GM18526 (cell line): Measurements from ENCODE around the gene SLC1A5.

Experiments used
- POLR2A ChIP-seq: IDR thresholded peaks from 3 replicates; pipeline ENCODE4 v1.6.1; 2011; ENCODE audit not compliant: insufficient read length; ENCODE audit errors: extremely low read depth

Gene SLC1A5

DNA sequence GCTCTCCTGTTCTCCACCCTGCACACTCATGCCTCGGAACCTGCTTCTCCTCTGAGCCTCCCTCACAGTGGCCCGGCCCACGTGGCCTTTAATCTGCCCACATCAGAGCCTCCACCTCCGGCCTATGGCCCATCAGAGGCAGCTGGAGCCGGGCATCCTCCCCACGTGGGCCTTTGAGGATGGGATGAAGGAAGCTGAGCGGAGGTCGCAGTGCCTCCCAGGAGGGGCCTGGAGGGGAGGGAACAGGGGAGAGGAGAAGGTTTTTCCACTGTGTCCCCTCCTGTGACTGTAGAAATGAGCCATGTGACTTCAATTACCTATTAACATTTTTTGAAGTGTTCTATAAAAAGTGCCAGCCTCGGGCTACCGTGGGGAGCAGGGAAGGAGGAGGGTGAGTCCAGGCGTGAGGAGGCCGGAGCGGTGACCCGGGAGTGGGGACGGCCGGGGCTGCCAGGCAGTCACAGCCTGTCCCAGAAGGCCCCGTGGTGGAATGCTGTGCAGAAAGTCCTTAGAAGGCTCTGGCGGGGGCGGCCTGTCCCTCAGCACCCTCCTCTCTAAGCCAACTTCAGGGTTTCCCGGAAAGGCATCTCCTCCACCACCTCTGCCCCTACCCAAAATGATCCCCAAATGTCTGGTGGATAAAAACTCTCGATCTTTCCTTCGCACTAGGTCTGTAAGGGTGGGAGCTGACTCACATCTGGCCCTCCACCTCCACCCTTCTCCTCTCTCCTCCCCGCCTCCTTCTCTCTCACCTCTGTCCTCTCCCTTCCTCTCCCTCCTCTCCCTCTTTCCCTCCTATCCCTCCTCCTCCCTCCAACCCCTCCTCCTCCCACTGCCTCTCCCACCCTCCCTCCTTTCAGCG is 24.8 kb upstream of the SLC1A5 start:
- TF ChIP-seq POLR2A: no peak

GRCh38 chr19:46809534-46810272 is 21.3 kb upstream of the SLC1A5 start:
- no peak for TF ChIP-seq POLR2A

- TF ChIP-seq POLR2A: no peak
These were observed 18.3 kb upstream of the SLC1A5 start for GRCh38 chr19:46806656-46807055.

- no peak for TF ChIP-seq POLR2A
These were observed 15.2 kb upstream of the SLC1A5 start for GRCh38 chr19:46803555-46803954.

GRCh38 chr19:46802152-46802551 is 13.8 kb upstream of the SLC1A5 start:
- TF ChIP-seq POLR2A: no peak

- TF ChIP-seq POLR2A: no peak
These were observed 10.3 kb upstream of the SLC1A5 start for GRCh38 chr19:46798713-46799112.

- TF ChIP-seq POLR2A: no peak
These were observed 9.5 kb upstream of the SLC1A5 start for GRCh38 chr19:46797881-46798280.

DNA sequence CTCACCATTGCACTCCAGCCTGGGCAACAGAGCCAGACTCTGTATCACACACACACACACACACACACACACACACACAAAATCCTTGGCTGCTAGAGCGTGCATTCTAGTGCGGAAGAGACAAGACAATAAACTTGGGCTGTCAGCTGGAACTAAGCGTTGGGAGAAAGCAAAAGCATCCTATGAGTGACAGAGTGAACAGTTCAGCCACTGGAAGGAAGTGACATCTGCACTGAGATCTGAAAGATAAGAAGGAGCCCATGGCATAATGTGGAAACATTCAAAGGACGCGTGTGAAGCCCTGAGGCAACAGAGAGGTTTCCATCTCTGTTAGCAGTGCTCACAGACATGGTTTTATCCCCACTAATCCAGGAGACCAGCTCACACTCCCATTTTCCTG is 3.5 kb upstream of the SLC1A5 start:
- TF ChIP-seq POLR2A: no peak

DNA sequence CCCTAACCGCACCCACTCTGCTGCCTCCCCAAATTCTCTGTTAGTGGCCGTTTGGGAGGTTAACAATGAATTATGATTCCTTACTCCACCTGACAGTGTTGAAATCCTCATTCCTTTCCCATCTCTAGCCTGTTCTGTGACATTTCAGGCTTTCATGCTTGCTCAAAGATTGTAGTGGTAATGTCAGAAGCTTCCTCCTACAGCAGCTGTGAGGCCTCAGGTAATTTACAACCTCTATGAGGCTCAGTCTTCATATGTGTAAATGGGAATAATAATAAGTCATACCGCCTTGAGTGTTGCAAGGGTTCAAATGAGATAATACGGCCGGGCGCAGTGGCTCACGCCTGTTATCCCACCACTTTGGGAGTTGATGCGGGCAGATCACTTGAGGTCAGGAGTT is 977 bp upstream of the SLC1A5 start:
- TF ChIP-seq POLR2A: no peak

DNA sequence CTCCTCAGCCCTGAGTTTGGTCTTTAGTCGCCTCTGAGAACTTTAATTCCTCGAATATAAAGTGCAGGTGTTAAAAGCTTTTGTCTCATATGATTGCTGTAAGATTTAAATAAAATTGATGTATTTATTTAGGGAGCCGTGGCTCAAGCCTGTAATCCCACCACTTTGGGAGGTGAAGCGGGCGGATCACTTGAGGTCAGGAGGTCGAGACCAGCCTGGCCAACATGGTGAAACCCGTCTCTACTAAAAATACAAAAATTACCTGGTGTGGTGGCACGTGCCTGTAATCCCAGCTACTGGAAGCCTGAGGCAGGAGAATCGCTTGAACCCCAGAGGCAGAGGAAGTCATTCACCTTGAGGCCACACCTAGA is 559 bp upstream of the SLC1A5 start:
- no peak for TF ChIP-seq POLR2A

DNA sequence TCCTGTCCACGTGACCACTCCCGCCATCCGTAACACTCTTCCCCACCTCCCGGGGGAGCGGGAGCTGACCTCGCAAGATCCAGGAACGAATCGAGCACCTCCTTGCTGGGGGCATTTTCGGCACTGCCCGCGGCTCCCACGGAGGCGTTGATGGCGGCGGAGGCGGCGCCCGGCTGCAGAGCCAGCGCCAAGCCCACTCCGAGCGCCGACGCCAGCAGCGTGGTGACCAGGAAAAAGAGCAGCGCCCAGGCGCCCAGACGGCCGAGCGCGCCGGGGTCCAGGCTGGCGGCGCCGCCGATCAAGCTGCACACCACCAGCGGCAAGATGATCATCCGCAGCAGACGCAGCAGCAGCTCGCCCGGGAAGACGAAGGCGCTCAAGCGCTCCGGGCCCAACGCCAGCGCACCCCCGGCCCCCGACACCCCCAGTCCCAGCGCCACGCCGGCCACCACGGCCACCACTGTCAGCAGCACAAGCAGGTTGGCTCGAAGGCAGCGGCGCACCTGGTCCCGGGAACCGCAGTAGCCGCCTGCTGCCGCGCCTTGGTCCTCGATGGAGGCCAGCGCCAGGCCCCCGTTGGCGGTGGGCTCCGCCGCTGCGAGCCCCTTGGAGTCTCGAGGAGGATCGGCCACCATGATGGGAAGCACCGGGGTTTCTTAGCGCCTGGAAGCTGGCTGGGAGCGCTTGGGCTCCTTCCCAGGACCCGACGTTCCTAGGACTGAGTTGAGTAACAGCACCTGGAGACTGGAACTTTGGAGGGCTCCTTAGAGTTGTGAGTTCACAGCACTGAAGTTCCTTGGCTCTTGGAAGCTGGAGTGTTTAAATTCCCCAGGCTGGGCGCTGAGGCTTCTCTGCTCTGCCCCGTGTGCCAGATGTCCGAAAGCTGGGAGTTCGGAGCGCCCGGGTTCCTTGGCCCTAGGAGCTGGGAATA is 798 bp downstream of the SLC1A5 start:
- no peak for TF ChIP-seq POLR2A

DNA sequence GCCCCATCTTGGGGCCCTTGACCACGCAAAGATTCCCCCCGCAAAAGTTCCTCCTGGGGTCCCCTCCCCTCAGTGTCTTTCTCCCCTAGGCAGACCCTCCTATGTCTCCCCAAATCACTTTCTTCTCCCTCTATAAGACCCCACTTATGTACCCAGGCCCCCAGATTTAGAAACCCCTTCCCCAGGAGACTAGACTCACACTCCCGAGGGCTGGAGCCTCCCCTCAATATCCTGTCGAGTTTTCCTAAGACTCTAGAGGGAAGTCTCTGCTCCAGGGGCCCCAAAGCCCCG is 1.4 kb downstream of the SLC1A5 start:
- TF ChIP-seq POLR2A: peak; percentile 9

GRCh38 chr19:46786236-46787039 is 2.0 kb downstream of the SLC1A5 start:
- TF ChIP-seq POLR2A: peak; percentile 38

- no peak for TF ChIP-seq POLR2A
These were observed 2.5 kb downstream of the SLC1A5 start for GRCh38 chr19:46785980-46786235.

GRCh38 chr19:46785054-46785979 is 3.1 kb downstream of the SLC1A5 start:
- no peak for TF ChIP-seq POLR2A
